Neural cell (in vitro differentiated cells): ENCODE data around the gene PLEKHM3.

Experiments used
- CTCF ChIP-seq: fragments of 450-650 bp; IDR thresholded peaks from 2 replicates; pipeline ENCODE4 v1.5.1; 2014; ENCODE audit warnings: antibody characterized with exemption, mild to moderate bottlenecking, moderate library complexity; ENCODE audit not compliant: poor library complexity, severe bottlenecking
- EP300 ChIP-seq: fragments of 450-650 bp; conservative IDR thresholded peaks from 2 replicates; pipeline ENCODE4 v1.6.1; 2014; ENCODE audit warnings: antibody characterized with exemption, mild to moderate bottlenecking, moderate library complexity; ENCODE audit not compliant: poor library complexity, severe bottlenecking
- EZH2 ChIP-seq: fragments of 200-600, 300-800 bp; shearing (Covaris generic), sonication (generic); IDR thresholded peaks from 2 replicates; pipeline ENCODE4 v1.6.1; 2014; ENCODE audit warnings: antibody characterized with exemption, low read length, borderline replicate concordance, mild to moderate bottlenecking; ENCODE audit not compliant: insufficient read depth, poor library complexity, severe bottlenecking
- MXI1 ChIP-seq: fragments of 450-650 bp; conservative IDR thresholded peaks from 2 replicates; pipeline ENCODE4 v1.6.1; 2014; ENCODE audit warnings: antibody characterized with exemption, mild to moderate bottlenecking; ENCODE audit not compliant: poor library complexity, severe bottlenecking
- POLR2AphosphoS5 ChIP-seq: IDR thresholded peaks from 2 replicates; pipeline ENCODE4 v1.6.1; 2012
- RAD21 ChIP-seq: fragments of 450-650 bp; conservative IDR thresholded peaks from 2 replicates; pipeline ENCODE4 v1.6.1; 2014; ENCODE audit warnings: antibody characterized with exemption, mild to moderate bottlenecking, moderate library complexity
- REST ChIP-seq: IDR thresholded peaks from 2 replicates; pipeline ENCODE4 v1.6.1; 2012; ENCODE audit warnings: borderline replicate concordance
- SMC3 ChIP-seq: fragments of 450-650 bp; conservative IDR thresholded peaks from 2 replicates; pipeline ENCODE4 v1.6.1; 2014; ENCODE audit warnings: antibody characterized with exemption, mild to moderate bottlenecking, moderate library complexity; ENCODE audit not compliant: poor library complexity
- TAF1 ChIP-seq: IDR thresholded peaks from 2 replicates; pipeline ENCODE4 v1.6.1; 2012; ENCODE audit warnings: low read depth

GRCh38 chr2:207879536-207879935 lies 145.8 kb downstream of the PLEKHM3 start:
- TF ChIP-seq POLR2AphosphoS5 (no peak), RAD21 (no peak), CTCF (no peak), TAF1 (no peak), EZH2 (no peak), REST (no peak), EP300 (no peak), SMC3 (no peak), MXI1 (no peak)
